GM12864 (cell line): ENCODE results near the gene OVOL1.

ENCODE experiments used
- DNase-seq: peaks from one replicate; pipeline ENCODE4 v3.0.0-alpha.2; 2011; ENCODE audit warnings: low read depth
- H3K4me3 ChIP-seq: 2 replicates; pipeline ENCODE4 v1.5.1; 2011; ENCODE audit warnings: mild to moderate bottlenecking, low read depth, low read length, control low read depth
- TF ChIP-seq, protein P1 (sequence below): IDR thresholded peaks from 2 replicates; pipeline ENCODE4 v1.5.1; 2011; ENCODE audit warnings: low read depth, mild to moderate bottlenecking, moderate library complexity, low read length, control low read depth, inconsistent platforms; ENCODE audit errors: missing control alignments

Gene OVOL1

DNA sequence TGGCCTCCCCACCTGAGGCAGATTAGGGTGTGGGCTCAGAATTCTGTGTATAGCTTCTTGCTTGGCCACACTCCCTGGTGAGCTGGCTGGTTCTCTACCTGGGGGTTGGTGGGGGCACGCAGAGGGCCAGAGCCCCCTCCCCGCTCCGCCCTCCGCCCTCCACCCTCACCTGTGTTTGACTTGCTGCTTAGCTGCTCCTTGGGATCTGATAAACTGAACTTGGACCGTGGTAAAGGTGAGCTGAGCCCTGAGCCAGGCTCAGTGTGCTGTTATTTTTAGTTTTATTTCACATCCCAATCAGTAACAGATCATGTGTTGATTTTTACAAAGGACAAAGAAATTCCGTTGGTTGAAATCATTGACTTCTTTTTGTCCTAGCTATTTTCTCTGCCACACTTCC, 2.0 kb downstream of the OVOL1 start:
- no peak for DNase-seq
- H3K4me3 ChIP-seq: no peak overlapping the region
- TF ChIP-seq, protein P1, sequence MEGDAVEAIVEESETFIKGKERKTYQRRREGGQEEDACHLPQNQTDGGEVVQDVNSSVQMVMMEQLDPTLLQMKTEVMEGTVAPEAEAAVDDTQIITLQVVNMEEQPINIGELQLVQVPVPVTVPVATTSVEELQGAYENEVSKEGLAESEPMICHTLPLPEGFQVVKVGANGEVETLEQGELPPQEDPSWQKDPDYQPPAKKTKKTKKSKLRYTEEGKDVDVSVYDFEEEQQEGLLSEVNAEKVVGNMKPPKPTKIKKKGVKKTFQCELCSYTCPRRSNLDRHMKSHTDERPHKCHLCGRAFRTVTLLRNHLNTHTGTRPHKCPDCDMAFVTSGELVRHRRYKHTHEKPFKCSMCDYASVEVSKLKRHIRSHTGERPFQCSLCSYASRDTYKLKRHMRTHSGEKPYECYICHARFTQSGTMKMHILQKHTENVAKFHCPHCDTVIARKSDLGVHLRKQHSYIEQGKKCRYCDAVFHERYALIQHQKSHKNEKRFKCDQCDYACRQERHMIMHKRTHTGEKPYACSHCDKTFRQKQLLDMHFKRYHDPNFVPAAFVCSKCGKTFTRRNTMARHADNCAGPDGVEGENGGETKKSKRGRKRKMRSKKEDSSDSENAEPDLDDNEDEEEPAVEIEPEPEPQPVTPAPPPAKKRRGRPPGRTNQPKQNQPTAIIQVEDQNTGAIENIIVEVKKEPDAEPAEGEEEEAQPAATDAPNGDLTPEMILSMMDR: no peak

- TF ChIP-seq, protein P1: no peak
- no peak for DNase-seq
- no peak overlapping the region for H3K4me3 ChIP-seq
These were observed 2.6 kb downstream of the OVOL1 start for GRCh38 chr11:65789230-65790103.

DNA sequence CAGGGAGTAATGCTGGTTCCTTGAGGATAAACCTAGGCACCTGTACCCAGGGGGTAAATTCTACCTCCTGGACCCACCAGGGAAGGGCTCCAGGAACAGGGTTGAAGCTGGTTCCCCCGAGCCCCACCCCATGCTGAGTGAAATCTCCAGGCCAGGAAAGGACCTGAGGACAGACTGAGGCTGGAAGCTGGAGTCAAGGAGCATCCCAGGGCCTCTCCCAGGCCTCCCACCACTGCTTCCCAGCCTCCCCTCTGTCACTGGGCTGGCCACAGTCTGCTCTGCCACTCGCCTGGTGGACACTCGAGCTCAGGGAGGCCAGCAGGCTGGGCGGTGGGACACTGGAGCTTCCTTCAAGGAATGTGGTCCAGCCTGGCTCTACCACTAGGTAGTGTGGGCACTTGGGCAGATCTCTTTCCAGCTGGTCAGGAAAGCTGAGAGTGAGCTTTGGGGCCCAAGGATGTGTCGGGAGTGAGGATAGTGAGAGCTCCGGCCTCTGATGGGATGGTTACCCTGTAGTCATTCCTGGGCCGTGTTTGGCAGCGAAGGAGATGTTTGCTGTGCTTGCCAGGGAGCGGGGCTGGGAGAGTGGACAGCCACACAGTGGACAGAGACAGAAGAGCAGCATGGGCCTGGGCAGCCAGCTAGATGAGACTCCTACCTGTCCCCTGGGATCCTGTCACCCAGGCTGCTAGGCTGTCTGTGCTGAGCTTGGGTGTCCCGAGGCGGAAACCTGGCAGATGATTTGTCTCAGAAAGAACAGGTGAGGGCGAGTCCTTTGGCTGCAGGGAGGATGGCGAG, 3.4 kb downstream of the OVOL1 start:
- no peak for DNase-seq
- no peak overlapping the region for H3K4me3 ChIP-seq
- TF ChIP-seq, protein P1: no peak

- TF ChIP-seq, protein P1: no peak
- H3K4me3 ChIP-seq: no peak overlapping the region
- no peak for DNase-seq
These were observed 4.2 kb downstream of the OVOL1 start for GRCh38 chr11:65790902-65791650.

DNA sequence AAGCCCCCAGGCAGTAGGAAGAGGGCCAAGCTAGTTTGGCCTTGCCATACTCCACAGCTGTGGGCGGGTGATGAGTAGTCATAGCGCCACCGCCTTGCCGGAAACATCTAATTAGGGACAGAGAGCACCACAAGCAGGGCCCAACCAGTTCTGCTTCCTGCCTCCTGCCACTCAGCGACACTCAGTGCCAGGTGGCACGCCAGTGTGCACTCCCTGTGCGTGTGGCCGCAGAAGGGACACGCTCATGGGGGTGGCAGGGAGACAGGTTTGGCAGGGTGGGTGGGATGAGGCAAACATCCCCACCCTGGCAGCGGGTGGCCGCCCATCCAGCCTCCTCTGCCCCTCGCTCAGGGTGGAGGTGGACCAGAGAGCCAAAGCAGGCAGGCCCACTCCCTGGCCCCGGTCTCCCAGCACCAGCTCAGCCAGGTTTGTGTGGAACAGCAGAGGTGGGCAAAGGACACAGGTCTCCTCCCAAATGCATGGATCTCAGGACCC, 4.9 kb downstream of the OVOL1 start:
- no peak overlapping the region for H3K4me3 ChIP-seq
- no peak for DNase-seq
- TF ChIP-seq, protein P1: no peak

DNA sequence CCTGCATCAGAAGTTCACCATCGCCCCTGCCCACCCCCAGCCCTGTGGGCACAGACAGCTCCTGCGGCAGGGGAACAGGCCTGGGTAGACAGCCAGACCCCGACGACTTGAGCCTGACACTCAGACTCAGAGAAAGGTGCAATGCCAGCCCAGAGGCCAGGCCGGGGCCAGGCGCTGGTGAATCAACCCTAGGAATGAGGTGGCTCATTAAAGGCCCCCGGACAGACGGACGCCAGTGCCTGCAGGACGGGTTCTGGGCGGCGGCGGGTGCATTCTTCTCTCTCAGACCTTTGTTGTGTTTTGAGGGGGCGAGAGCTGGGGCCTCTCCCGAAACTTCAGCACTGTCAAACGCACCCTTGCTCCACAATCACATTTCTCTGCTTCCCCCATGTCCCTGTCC, 5.6 kb downstream of the OVOL1 start:
- no peak for DNase-seq
- no peak overlapping the region for H3K4me3 ChIP-seq
- TF ChIP-seq, protein P1: no peak
